Fibroblast of lung (primary cell): ENCODE results near the gene DOCK7. TPM values are rescaled to one million over a fixed set of nuclear protein-coding genes. Genes with fewer than 3 reads are reported as not detected.

Experiments used
- DNase-seq, 2 donors: peaks; one replicate each; pipeline versions ENCODE4 v3.0.0 to v3.0.0-alpha.2; 2010; ENCODE audit warnings: low read depth in 2 of 2
- H2AFZ ChIP-seq: 2 replicates; pipeline ENCODE4 v1.5.1; 2012; ENCODE audit warnings: low read length, control low read depth, inconsistent platforms
- H3K27ac ChIP-seq: 2 replicates; pipeline ENCODE4 v1.5.1; 2011; ENCODE audit warnings: low read length, control low read depth; ENCODE audit not compliant: insufficient read depth
- H3K27me3 ChIP-seq: 2 replicates; pipeline ENCODE4 v1.5.1; 2011; ENCODE audit warnings: mild to moderate bottlenecking, low read length; ENCODE audit not compliant: control insufficient read depth, insufficient read depth
- H3K36me3 ChIP-seq: 2 replicates; pipeline ENCODE4 v1.5.1; 2011; ENCODE audit warnings: low read length; ENCODE audit not compliant: control insufficient read depth, insufficient read depth
- H3K4me1 ChIP-seq: 2 replicates; pipeline ENCODE4 v1.5.1; 2011; ENCODE audit warnings: low read length; ENCODE audit not compliant: control insufficient read depth, insufficient read depth; ENCODE audit errors: extremely low read depth
- H3K4me2 ChIP-seq: 2 replicates; pipeline ENCODE4 v1.5.1; 2011; ENCODE audit warnings: low read length, control low read depth; ENCODE audit not compliant: insufficient read depth; ENCODE audit errors: extremely low read depth
- H3K4me3 ChIP-seq, 4 experiments: fragments of 200-600 bp in 1 of 4; sonication (generic) in 1 of 4; replicated peaks in 1 of 4; 2 replicates each; pipeline ENCODE4 v1.5.1; 2011 to 2016; ENCODE audit warnings: low read length in 4 of 4, low read depth in 3 of 4, mild to moderate bottlenecking in 3 of 4, control low read depth in 2 of 4, inconsistent platforms in 1 of 4, mixed read lengths in 1 of 4; ENCODE audit not compliant: insufficient read depth in 1 of 4; ENCODE audit errors: control extremely low read depth in 1 of 4
- H3K79me2 ChIP-seq: 2 replicates; pipeline ENCODE4 v1.5.1; 2012; ENCODE audit warnings: mild to moderate bottlenecking, low read length, inconsistent platforms; ENCODE audit not compliant: control insufficient read depth, insufficient read depth
- H3K9ac ChIP-seq: 2 replicates; pipeline ENCODE4 v1.5.1; 2011; ENCODE audit warnings: mild to moderate bottlenecking, low read length, control low read depth; ENCODE audit not compliant: insufficient read depth
- H3K9me3 ChIP-seq: 2 replicates; pipeline ENCODE4 v1.5.1; 2012; ENCODE audit warnings: low read depth, low read length; ENCODE audit not compliant: control insufficient read depth, insufficient read depth
- H4K20me1 ChIP-seq: 2 replicates; pipeline ENCODE4 v1.5.1; 2011; ENCODE audit warnings: low read length; ENCODE audit not compliant: control insufficient read depth, insufficient read depth; ENCODE audit errors: extremely low read depth
- EZH2 ChIP-seq: IDR thresholded peaks from 2 replicates; pipeline ENCODE4 v1.5.1; 2012; ENCODE audit warnings: low read length, control low read depth, mild to moderate bottlenecking; ENCODE audit errors: missing control alignments
- polyA plus RNA-seq, 2 donors: library from polyadenylated mRNA; depleted of rRNA in 1 of 2; stranded (reverse) in 1 of 2; unstranded in 1 of 2; fragments of >200 nt; gene quantifications; 2 replicates each; pipeline ENCODE4 v1.2.1, GENCODE V29; 2011 to 2012; ENCODE audit warnings: missing spikeins in 1 of 2
- total RNA-seq: library from RNA; depleted of rRNA; stranded (reverse); fragments of >200 nt; gene quantifications from 2 replicates; pipeline ENCODE4 v1.2.1, GENCODE V29; 2014
- TF ChIP-seq, protein P1 (sequence below), 2 donors: IDR thresholded peaks in 1 of 2; conservative IDR thresholded peaks in 1 of 2; 1 replicate in 1 of 2; 2 replicates in 1 of 2; pipeline ENCODE4 v1.5.1; 2011 to 2012; ENCODE audit warnings: low read length in 2 of 2, control low read depth in 1 of 2, inconsistent platforms in 1 of 2, low read depth in 1 of 2, mild to moderate bottlenecking in 1 of 2

DOCK7 gene
- total and polyA plus RNA-seq, 2 donors (not counting 1 experiment from before 2014, with no cell fraction given) = 66.5 to 153 TPM

DNA sequence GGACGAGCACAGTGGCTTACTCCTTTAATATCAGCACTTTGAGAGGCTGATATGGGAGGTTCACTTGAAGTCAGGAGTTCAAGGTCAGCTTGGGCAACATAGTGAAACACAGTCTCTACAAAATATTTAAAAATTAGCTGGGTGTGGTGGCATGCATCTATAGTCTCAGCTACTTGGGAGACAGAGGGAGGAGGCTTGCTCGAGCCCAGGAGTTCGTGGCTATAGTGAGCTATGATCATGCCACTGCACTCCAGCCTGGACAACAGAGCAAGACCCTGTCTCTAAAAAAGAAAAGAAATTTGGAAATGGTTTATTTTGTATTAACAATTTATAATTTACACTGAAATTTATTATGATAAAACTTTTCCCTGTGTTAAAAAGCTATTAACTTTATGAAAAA, 92.5 kb downstream of the DOCK7 start:
- Histone ChIP-seq H3K27ac (no peak overlapping the region), H3K4me1 (no peaks in the 10 kb centered on the region), H3K9ac (no peak overlapping the region), H3K9me3 (no peaks in the 10 kb centered on the region), H4K20me1 (no peaks in the 10 kb centered on the region), H3K27me3 (no peaks in the 10 kb centered on the region), H3K36me3 (no peaks in the 10 kb centered on the region), H3K79me2 (no peaks in the 10 kb centered on the region), H2AFZ (no peak overlapping the region), H3K4me3 (no peak overlapping the region), H3K4me2 (no peak overlapping the region)
- no peak for TF ChIP-seq EZH2
- TF ChIP-seq, protein P1, sequence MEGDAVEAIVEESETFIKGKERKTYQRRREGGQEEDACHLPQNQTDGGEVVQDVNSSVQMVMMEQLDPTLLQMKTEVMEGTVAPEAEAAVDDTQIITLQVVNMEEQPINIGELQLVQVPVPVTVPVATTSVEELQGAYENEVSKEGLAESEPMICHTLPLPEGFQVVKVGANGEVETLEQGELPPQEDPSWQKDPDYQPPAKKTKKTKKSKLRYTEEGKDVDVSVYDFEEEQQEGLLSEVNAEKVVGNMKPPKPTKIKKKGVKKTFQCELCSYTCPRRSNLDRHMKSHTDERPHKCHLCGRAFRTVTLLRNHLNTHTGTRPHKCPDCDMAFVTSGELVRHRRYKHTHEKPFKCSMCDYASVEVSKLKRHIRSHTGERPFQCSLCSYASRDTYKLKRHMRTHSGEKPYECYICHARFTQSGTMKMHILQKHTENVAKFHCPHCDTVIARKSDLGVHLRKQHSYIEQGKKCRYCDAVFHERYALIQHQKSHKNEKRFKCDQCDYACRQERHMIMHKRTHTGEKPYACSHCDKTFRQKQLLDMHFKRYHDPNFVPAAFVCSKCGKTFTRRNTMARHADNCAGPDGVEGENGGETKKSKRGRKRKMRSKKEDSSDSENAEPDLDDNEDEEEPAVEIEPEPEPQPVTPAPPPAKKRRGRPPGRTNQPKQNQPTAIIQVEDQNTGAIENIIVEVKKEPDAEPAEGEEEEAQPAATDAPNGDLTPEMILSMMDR (conservative IDR thresholded peaks at IDR 0.05 in 1 of 2, IDR thresholded peaks at IDR 0.05 in 1 of 2; ENCODE audit: low read depth in 1 of 2, low read length in 2 of 2) = no peak
- no peak for DNase-seq

DNA sequence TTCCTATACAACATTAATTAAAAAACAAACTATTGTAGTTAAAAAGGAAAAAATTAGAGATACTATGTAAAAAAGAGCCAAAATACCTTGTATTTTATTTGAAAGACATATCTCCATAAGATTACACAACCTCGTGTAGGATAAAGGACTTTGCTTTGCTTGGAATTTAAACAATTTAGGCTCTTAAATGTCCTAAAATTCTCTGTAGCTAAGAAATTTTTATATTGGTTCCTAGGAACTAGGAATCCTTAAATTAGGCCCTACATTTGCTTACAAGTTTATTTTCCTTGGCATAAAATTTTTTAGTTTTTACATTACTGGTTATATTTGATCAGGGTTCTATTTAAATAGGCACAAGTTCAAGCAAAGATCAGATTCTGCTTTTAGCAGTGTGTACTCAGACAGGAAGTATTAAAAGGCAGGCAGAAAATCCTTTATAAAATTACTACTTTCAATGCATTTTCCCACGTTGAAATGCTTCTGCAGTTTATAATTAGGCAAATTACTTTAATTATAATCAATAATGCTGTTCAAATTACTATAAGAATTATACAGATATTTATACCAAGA, 94.3 kb downstream of the DOCK7 start:
- no peak overlapping the region for H3K27ac ChIP-seq
- H2AFZ ChIP-seq = no peak overlapping the region
- H3K4me3 ChIP-seq = no peak overlapping the region
- H3K4me2 ChIP-seq = no peak overlapping the region
- H3K9ac ChIP-seq = no peak overlapping the region
- peak in 1 of 2 donors; percentile 16 for DNase-seq
- TF ChIP-seq, protein P1 (conservative IDR thresholded peaks at IDR 0.05 in 1 of 2, IDR thresholded peaks at IDR 0.05 in 1 of 2; ENCODE audit: low read depth in 1 of 2, low read length in 2 of 2) = no peak
- TF ChIP-seq EZH2 = no peak
- H4K20me1 ChIP-seq = no peaks in the 10 kb centered on the region
- no peaks in the 10 kb centered on the region for H3K36me3 ChIP-seq
- no peaks in the 10 kb centered on the region for H3K27me3 ChIP-seq
- H3K4me1 ChIP-seq = no peaks in the 10 kb centered on the region
- H3K79me2 ChIP-seq = no peaks in the 10 kb centered on the region
- H3K9me3 ChIP-seq = no peaks in the 10 kb centered on the region

DNA sequence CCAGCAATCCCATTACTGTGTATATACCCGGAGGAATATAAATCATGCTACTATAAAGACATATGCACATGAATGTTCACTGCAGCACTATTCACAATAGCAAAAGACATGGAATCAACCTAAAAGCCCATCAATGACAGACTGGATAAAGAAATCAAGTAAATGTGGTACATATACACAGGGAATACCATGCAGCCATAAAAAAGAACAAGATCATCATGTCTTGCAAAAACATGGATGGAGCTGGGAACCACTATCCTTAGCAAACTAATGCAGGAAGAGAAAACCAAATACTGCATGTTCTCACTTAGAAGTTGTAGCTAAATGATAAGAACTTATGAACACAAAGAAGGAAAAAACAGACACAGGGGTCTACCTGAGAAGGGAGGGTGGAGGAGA, 97.2 kb downstream of the DOCK7 start:
- no peak for TF ChIP-seq EZH2
- TF ChIP-seq, protein P1 (conservative IDR thresholded peaks at IDR 0.05 in 1 of 2, IDR thresholded peaks at IDR 0.05 in 1 of 2; ENCODE audit: low read depth in 1 of 2, low read length in 2 of 2) = no peak
- no peaks in the 10 kb centered on the region for H3K36me3 ChIP-seq
- H3K4me1 ChIP-seq = no peaks in the 10 kb centered on the region
- no peaks in the 10 kb centered on the region for H4K20me1 ChIP-seq
- H3K27ac ChIP-seq = no peak overlapping the region
- DNase-seq = no peak
- no peak overlapping the region for H3K9ac ChIP-seq
- no peak overlapping the region for H3K4me3 ChIP-seq
- no peak overlapping the region for H3K4me2 ChIP-seq
- H2AFZ ChIP-seq = no peak overlapping the region
- H3K27me3 ChIP-seq = no peaks in the 10 kb centered on the region
- no peaks in the 10 kb centered on the region for H3K79me2 ChIP-seq
- H3K9me3 ChIP-seq = no peaks in the 10 kb centered on the region
